GM23248 (cell line): ENCODE results near the gene ADAMTSL1.

Source experiments
- EZH2 ChIP-seq: fragments of 200-600 bp; sonication (generic); IDR thresholded peaks from 2 replicates; pipeline ENCODE4 v1.6.1; 2018; ENCODE audit warnings: antibody characterized with exemption, mild to moderate bottlenecking; ENCODE audit not compliant: insufficient read depth, poor library complexity, severe bottlenecking
- EZH2phosphoT487 ChIP-seq: fragments of 200-600 bp; sonication (generic); IDR thresholded peaks from 2 replicates; pipeline ENCODE4 v1.6.1; 2018; ENCODE audit warnings: antibody characterized with exemption, moderate library complexity, mild to moderate bottlenecking, low read depth; ENCODE audit not compliant: insufficient read depth

DNA sequence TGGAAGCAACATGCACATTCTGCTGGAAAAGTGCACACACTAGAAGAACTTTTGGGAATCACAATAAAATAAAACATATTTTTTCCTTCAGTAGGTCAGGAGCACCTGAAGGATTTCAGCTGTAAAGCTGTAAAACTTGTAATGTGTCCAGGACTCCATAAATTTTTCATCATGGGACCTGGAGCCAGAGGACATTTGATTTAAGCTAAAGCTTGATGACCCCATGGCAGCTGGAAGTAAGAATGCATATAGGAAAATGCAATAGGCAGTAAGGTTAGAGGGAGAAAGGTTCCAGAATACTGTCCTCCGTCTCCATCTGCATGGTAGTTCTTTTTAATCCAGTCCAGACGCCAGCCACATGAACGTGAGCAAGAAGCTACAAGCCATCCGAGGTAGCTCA is 166.0 kb downstream of the ADAMTSL1 start:
- no peak for TF ChIP-seq EZH2
- TF ChIP-seq EZH2phosphoT487: no peak
